Esophagus squamous epithelium (tissue), 5 donors: ENCODE data around the gene MALRD1. TPM values are rescaled to one million over a fixed set of nuclear protein-coding genes. Genes with fewer than 3 reads are reported as not detected.

ENCODE experiments used
- DNase-seq: peaks from one replicate; lab custom pipeline; 2025; lab: John Stamatoyannopoulos, UW
- H3K27ac ChIP-seq, 4 donors: fragments of 200-600 bp; sonication (generic); one replicate each; pipeline ENCODE4 v1.5.1; 2016 to 2019; ENCODE audit warnings: mild to moderate bottlenecking in 1 of 4
- H3K27me3 ChIP-seq, 4 donors: fragments of 200-600 bp; sonication (generic); 1 replicate in 3 of 4; 2 replicates in 1 of 4; pipeline versions ENCODE4 v1.5.1 to v1.6.0; 2017 to 2021; ENCODE audit warnings: antibody characterized with exemption in 1 of 4
- H3K36me3 ChIP-seq, 3 donors: fragments of 200-600 bp; sonication (generic); one replicate each; pipeline ENCODE4 v1.5.1; 2016 to 2019
- H3K4me1 ChIP-seq, 3 donors: fragments of 200-600 bp; sonication (generic); one replicate each; pipeline ENCODE4 v1.5.1; 2017 to 2019
- H3K4me3 ChIP-seq, 4 donors: fragments of 200-600 bp; sonication (generic); 1 replicate in 3 of 4; 2 replicates in 1 of 4; pipeline ENCODE4 v1.5.1; 2016 to 2019; ENCODE audit warnings: mild to moderate bottlenecking in 2 of 4, moderate library complexity in 1 of 4
- H3K9me3 ChIP-seq, 3 donors: fragments of 200-600 bp; sonication (generic); one replicate each; pipeline ENCODE4 v1.5.1; 2016 to 2019
- CTCF ChIP-seq, 6 experiments: fragments of 450-650 bp in 4 of 6; fragments of 200-600 bp in 2 of 6; sonication (generic) in 2 of 6; IDR thresholded peaks; one replicate each; pipeline ENCODE4 v1.5.1; 2016 to 2019; ENCODE audit warnings: antibody characterized with exemption in 6 of 6, mild to moderate bottlenecking in 4 of 6, moderate library complexity in 4 of 6
- POLR2A ChIP-seq, 4 donors: fragments of 450-650 bp; IDR thresholded peaks; one replicate each; pipeline ENCODE4 v1.6.1; 2017; ENCODE audit warnings: antibody characterized with exemption in 4 of 4, mild to moderate bottlenecking in 4 of 4, moderate library complexity in 3 of 4
- WGBS, 2 donors: methylation state at CpG; one replicate each; pipeline ENCODE4 v1.1.5; 2018; 5-methylcytosine and 5-hydroxymethylcytosine counted together
- intact Hi-C: fragments of 100-400 bp; cut with DNase I; formaldehyde crosslinking; loops from one replicate; pipeline ENCODE4 v1.15.0; 2022
- total RNA-seq, 4 donors: library from RNA; depleted of rRNA; stranded (reverse); fragments of >200 nt; gene quantifications; one replicate each; pipeline ENCODE4 v1.1.0, GENCODE V29; 2016
- donor health status: DM: yes; HTN: yes; CAD: no.

Gene MALRD1
- total RNA-seq, 4 donors from 2014 or later = 0.38 TPM; not detected in 3

DNA sequence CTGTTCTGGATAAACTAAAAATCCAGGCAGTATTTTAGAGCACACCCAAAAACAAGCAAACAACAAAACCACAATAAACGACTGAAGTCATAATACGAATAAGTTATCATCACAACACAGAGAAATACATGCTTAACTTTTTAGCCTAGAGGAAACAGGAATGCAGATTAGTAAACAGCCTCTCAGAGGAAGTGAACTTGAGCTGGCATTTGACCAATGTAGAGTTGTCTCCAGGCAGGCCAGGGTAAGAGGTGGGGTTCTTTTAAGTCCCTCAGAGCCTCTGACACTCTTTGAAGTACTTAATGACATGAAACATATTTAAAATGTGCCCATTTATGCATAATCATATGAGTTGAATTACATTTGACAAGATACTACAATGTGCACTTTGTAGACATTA is 724.4 kb downstream of the MALRD1 start:
- no peak overlapping the region for H3K27ac ChIP-seq
- H3K4me3 ChIP-seq = no peak overlapping the region
- no peaks in the 10 kb centered on the region for H3K9me3 ChIP-seq
- H3K36me3 ChIP-seq = no peaks in the 10 kb centered on the region
- H3K4me1 ChIP-seq = no peaks in the 10 kb centered on the region
- 45 to 61% methylated on average over 2 of the region's 2 CpGs for WGBS, 2 donors
- DNase-seq = no peak
- intact Hi-C loops = no loop called here
- no peaks in the 10 kb centered on the region for H3K27me3 ChIP-seq
- TF ChIP-seq POLR2A (IDR thresholded peaks at IDR 0.05) = no peak
- no peak for TF ChIP-seq CTCF (IDR thresholded peaks at IDR 0.05)

DNA sequence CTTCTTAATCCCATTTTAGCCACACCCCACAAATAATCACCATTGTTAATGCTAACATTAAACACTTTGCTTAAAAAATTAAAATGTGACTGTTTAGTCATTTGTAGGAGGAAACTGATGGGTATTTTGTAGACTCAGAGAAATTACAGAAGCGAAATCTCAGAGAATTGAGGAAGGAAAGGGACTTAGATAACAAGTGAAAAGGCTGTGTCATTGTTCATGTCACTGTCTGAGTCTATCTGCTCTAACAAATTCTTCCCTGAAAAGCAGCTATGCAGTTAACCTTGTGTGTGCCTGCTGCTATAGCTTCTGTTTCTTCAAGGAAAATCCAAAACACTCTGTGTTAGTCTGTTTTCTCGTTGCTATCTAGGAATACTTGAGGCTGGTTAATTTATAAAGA is 726.7 kb downstream of the MALRD1 start:
- Histone ChIP-seq H3K27me3 (no peaks in the 10 kb centered on the region), H3K4me1 (no peaks in the 10 kb centered on the region), H3K36me3 (no peaks in the 10 kb centered on the region), H3K4me3 (no peak overlapping the region), H3K27ac (no peak overlapping the region), H3K9me3 (no peaks in the 10 kb centered on the region)
- 58 to 60% methylated on average over 2 of the region's 2 CpGs for WGBS, 2 donors
- intact Hi-C loops = no loop called here
- no peak for TF ChIP-seq CTCF (IDR thresholded peaks at IDR 0.05)
- DNase-seq = no peak

DNA sequence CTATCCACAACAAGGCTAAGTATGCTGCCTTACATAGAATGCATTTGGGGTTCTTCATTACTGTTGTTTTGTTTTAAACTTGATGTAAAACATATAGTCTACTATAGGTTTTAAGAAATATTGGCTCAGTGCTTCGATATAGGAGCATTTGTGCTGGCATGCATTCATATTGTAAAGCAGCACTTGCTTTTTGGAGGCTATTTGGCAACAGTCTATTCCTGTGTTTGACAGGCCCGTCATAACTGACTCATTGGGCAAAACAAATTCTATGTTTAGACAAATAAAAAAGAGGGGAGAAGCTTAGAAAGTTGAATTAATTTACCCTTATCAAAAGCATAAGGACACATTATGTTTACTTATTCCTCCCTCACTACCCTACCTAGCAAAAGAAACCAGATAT is 729.2 kb downstream of the MALRD1 start:
- no peaks in the 10 kb centered on the region for H3K9me3 ChIP-seq
- H3K4me1 ChIP-seq = no peaks in the 10 kb centered on the region
- intact Hi-C loops = no loop called here
- WGBS, 2 donors = 15 to 30% methylated on average over 2 of the region's 2 CpGs
- H3K4me3 ChIP-seq = no peak overlapping the region
- H3K27ac ChIP-seq = no peak overlapping the region
- H3K27me3 ChIP-seq = no peaks in the 10 kb centered on the region
- TF ChIP-seq POLR2A (IDR thresholded peaks at IDR 0.05) (no peak), CTCF (IDR thresholded peaks at IDR 0.05) (no peak)
- H3K36me3 ChIP-seq = no peaks in the 10 kb centered on the region
- no peak for DNase-seq

- H3K4me1 ChIP-seq = no peaks in the 10 kb centered on the region
- intact Hi-C loops = no loop called here
- no peaks in the 10 kb centered on the region for H3K36me3 ChIP-seq
- TF ChIP-seq POLR2A (IDR thresholded peaks at IDR 0.05) = no peak
- no peak for TF ChIP-seq CTCF (IDR thresholded peaks at IDR 0.05)
- 33 to 50% methylated on average over 2 of the region's 2 CpGs for WGBS, 2 donors
- no peaks in the 10 kb centered on the region for H3K27me3 ChIP-seq
- H3K9me3 ChIP-seq = no peaks in the 10 kb centered on the region
- no peak overlapping the region for H3K27ac ChIP-seq
- no peak for DNase-seq
- no peak overlapping the region for H3K4me3 ChIP-seq
Measured at GRCh38 chr10:19778996-19779395, 730.4 kb downstream of the MALRD1 start.

- Histone ChIP-seq H3K9me3 (no peaks in the 10 kb centered on the region), H3K36me3 (no peaks in the 10 kb centered on the region), H3K27ac (no peak overlapping the region), H3K27me3 (no peaks in the 10 kb centered on the region), H3K4me1 (no peaks in the 10 kb centered on the region), H3K4me3 (no peak overlapping the region)
- intact Hi-C loops = no loop called here
- 57 to 61% methylated on average over 6 of the region's 6 CpGs for WGBS, 2 donors
- no peak for TF ChIP-seq CTCF (IDR thresholded peaks at IDR 0.05)
- no peak for DNase-seq
Measured at GRCh38 chr10:19782430-19783089, 734.0 kb downstream of the MALRD1 start.
